Mucosa of rectum (tissue), 2 donors: Measurements from ENCODE around the gene LGR6.
"Not testable (repeated sequence)": the region's sequence is repeated elsewhere in the genome, so short reads cannot be mapped to it uniquely, and the experiment has no call there.

Source experiments
- H3K27ac ChIP-seq, 2 donors: one replicate each; pipeline ENCODE4 v1.7.0; 2013; ENCODE audit warnings: inconsistent platforms in 2 of 2, low read depth in 2 of 2, low read length in 2 of 2
- H3K27me3 ChIP-seq, 2 donors: one replicate each; pipeline ENCODE4 v1.7.0; 2013; ENCODE audit warnings: low read length in 2 of 2; ENCODE audit not compliant: control insufficient read depth in 2 of 2, insufficient read depth in 2 of 2
- H3K36me3 ChIP-seq, 2 donors: one replicate each; pipeline ENCODE4 v1.7.0; 2013; ENCODE audit warnings: low read length in 2 of 2; ENCODE audit not compliant: control insufficient read depth in 2 of 2, insufficient read depth in 2 of 2
- H3K4me1 ChIP-seq, 2 donors: one replicate each; pipeline ENCODE4 v1.7.0; 2013; ENCODE audit warnings: low read length in 2 of 2, mild to moderate bottlenecking in 1 of 2; ENCODE audit not compliant: control insufficient read depth in 2 of 2, insufficient read depth in 2 of 2
- H3K4me3 ChIP-seq, 2 donors: one replicate each; pipeline ENCODE4 v1.7.0; 2013; ENCODE audit warnings: low read length in 2 of 2
- H3K9ac ChIP-seq, 2 donors: one replicate each; pipeline ENCODE4 v1.7.0; 2013; ENCODE audit warnings: low read length in 2 of 2, low read depth in 1 of 2, mild to moderate bottlenecking in 1 of 2
- H3K9me3 ChIP-seq, 2 donors: one replicate each; pipeline ENCODE4 v1.7.0; 2013; ENCODE audit warnings: low read length in 2 of 2; ENCODE audit not compliant: control insufficient read depth in 2 of 2
- donor health status: healthy.
- donor health status: Normal muscosa, but diverticular disease.

The LGR6 gene

GRCh38 chr1:202349206-202349928, 155.8 kb downstream of the LGR6 start:
- no peaks in the 10 kb centered on the region for H3K9me3 ChIP-seq
- no peaks in the 10 kb centered on the region for H3K27me3 ChIP-seq
- H3K27ac ChIP-seq, result peak overlapping the region; percentile 89 to 90
- peak overlapping the region; percentile 98 for H3K4me3 ChIP-seq
- peak overlapping the region; percentile 91 to 92 for H3K9ac ChIP-seq
- H3K4me1 ChIP-seq, result peaks cover 5 to 7% of the 10 kb centered on the region in 2 donors
- H3K36me3 ChIP-seq, result no peaks in the 10 kb centered on the region

- H3K9me3 ChIP-seq, result no peaks in the 10 kb centered on the region
- H3K4me1 ChIP-seq, result peaks cover 5 to 7% of the 10 kb centered on the region in 2 donors
- H3K27ac ChIP-seq, result no peak overlapping the region
- H3K36me3 ChIP-seq, result peaks cover 0 to 2% of the 10 kb centered on the region in 2 donors
- H3K9ac ChIP-seq, result no peak overlapping the region
- H3K27me3 ChIP-seq, result no peaks in the 10 kb centered on the region
- no peak overlapping the region for H3K4me3 ChIP-seq
Measured at GRCh38 chr1:202351725-202352124, 158.1 kb downstream of the LGR6 start.

DNA sequence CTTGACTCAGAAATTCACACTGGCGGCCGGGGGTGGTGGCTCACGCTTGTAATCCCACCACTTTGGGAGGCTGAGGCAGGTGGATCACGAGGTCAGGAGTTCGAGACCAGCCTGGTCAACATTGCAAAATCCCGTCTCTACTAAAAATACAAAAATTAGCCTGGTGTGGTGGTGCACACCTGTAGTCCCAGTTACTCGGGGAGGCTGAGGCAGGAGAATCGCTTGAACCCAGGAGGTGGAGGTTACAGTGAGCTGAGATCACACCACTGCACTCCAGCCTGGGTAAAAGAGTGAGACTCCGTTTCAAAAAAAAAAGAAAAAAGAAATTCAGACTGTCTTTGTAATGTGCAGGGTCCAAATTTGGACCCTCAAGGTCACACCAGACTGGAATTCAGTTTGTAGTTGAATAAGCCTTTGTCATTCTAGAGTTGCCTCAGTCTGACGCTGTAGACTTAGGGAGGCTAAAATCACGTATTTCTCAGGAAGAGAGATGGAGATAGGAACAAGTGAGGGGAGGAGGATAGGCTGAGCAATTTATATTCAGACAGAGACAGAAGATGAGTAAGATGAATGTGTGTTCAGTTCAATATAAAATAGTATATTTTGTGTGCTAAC, 159.1 kb downstream of the LGR6 start:
- not testable (repeated sequence) for H3K9me3 ChIP-seq, H3K4me3 ChIP-seq, H3K27me3 ChIP-seq, H3K36me3 ChIP-seq, H3K4me1 ChIP-seq, H3K27ac ChIP-seq, H3K9ac ChIP-seq

DNA sequence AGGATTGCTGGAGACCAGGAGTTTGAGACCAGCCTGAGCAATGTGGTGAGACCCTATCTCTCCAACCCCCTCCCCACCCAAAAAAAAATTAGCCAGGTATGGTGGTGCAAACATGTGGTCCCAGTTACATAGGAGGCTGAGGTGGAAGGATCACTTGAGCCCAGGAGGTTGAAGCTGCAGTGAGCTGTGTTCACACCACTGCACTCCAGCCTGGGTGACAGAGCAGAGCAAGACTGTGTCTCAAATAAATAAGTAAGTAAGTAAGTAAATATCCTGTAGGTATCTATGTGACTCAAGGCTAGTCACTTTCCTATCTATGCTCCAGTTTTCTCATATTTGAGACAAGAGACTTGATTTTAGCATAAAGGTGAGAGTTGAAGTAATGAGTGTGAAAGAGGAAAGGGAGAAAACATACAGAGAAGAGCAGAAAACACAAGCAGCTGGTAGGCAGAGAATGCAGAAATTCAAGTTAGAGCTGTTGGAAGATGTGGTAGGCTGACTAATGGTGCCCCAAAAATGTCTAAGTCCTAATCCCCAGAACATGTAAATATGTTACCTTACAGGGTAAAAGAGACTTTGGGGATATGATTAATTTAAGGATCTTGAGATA, 162.4 kb downstream of the LGR6 start:
- Histone ChIP-seq H3K9ac (no peak overlapping the region), H3K27ac (no peak overlapping the region), H3K9me3 (no peaks in the 10 kb centered on the region), H3K4me3 (no peak overlapping the region), H3K27me3 (no peaks in the 10 kb centered on the region), H3K4me1 (no peaks in the 10 kb centered on the region), H3K36me3 (peaks cover 0 to 2% of the 10 kb centered on the region in 2 donors)

- H3K9me3 ChIP-seq, result no peaks in the 10 kb centered on the region
Measured at GRCh38 chr1:202357506-202357905, 163.9 kb downstream of the LGR6 start.

DNA sequence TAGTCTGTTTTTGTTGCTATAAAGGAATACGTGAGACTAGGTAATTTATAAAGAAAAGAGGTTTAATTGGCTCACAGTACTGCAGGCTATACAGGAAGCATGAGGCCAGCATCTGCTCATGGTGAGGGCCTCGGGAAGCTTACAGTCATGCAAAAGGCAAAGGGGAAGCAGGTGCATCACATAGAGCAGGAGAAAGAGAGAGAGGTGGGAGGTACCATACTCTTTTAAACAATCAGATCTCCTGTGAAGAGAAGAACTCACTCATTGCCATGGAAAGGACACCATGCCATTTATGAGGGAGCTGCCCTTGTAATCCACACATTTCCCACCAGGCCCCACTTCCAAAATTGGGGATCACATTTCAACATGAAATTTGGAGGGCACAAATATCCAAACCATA, 167.6 kb downstream of the LGR6 start:
- H3K9ac ChIP-seq, result no peak overlapping the region
- no peaks in the 10 kb centered on the region for H3K36me3 ChIP-seq
- no peak overlapping the region for H3K4me3 ChIP-seq
- H3K4me1 ChIP-seq, result no peaks in the 10 kb centered on the region
- H3K27me3 ChIP-seq, result no peaks in the 10 kb centered on the region
- H3K9me3 ChIP-seq, result no peaks in the 10 kb centered on the region
- no peak overlapping the region for H3K27ac ChIP-seq

More at GRCh38 chr1:202357506-202357905, 163.9 kb downstream of the LGR6 start:
- Histone ChIP-seq H3K9ac (no peak overlapping the region), H3K27ac (no peak overlapping the region), H3K4me3 (no peak overlapping the region), H3K36me3 (peaks cover 0 to 2% of the 10 kb centered on the region in 2 donors), H3K27me3 (no peaks in the 10 kb centered on the region), H3K4me1 (no peaks in the 10 kb centered on the region)

- no peaks in the 10 kb centered on the region for H3K4me1 ChIP-seq
- no peaks in the 10 kb centered on the region for H3K27me3 ChIP-seq
- H3K36me3 ChIP-seq, result no peaks in the 10 kb centered on the region
- H3K9ac ChIP-seq, result no peak overlapping the region
- H3K9me3 ChIP-seq, result no peaks in the 10 kb centered on the region
- no peak overlapping the region for H3K4me3 ChIP-seq
- no peak overlapping the region for H3K27ac ChIP-seq
Measured at GRCh38 chr1:202361701-202362100, 168.1 kb downstream of the LGR6 start.

- H3K36me3 ChIP-seq, result no peaks in the 10 kb centered on the region
- no peak overlapping the region for H3K27ac ChIP-seq
- no peak overlapping the region for H3K4me3 ChIP-seq
- H3K4me1 ChIP-seq, result no peaks in the 10 kb centered on the region
- no peaks in the 10 kb centered on the region for H3K9me3 ChIP-seq
- H3K27me3 ChIP-seq, result no peaks in the 10 kb centered on the region
- H3K9ac ChIP-seq, result no peak overlapping the region
Measured at GRCh38 chr1:202362212-202362611, 168.6 kb downstream of the LGR6 start.

DNA sequence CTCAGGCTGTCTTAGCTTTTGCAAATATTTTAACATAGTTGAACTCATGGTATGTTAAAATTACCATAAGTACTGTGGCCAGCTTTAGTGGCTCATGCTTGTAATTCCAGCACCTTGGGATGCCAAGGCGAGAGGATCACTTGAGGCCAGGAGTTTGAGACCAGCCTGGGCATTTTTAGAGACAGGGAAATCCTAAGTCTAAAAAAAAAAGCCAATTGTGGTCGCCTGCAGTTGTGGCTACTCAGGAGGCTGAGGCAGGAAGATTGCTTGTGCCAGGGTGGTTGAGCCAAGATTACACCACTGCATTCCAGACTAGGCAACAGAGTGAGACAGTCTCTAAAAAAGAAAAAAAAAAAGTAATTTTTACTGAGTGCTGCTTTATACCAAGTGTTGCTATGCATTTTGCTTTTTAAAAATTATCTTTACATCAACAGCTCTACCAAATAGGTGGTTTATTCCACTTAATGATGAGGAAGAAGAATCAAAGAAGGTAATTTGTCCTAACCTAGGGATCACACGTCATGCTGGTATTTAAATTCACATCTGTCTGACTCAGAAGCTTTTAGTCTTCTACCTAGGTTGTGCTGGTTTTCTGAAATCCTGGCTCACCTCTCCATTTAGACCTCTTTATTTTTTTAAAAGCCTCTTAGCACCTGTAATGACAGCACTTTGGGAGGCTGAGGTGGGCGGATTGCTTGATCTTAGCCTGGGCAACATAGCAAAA, 171.7 kb downstream of the LGR6 start:
- H3K4me3 ChIP-seq, result no peak overlapping the region
- no peaks in the 10 kb centered on the region for H3K4me1 ChIP-seq
- H3K36me3 ChIP-seq, result no peaks in the 10 kb centered on the region
- no peak overlapping the region for H3K9ac ChIP-seq
- H3K27ac ChIP-seq, result no peak overlapping the region
- H3K27me3 ChIP-seq, result no peaks in the 10 kb centered on the region
- no peaks in the 10 kb centered on the region for H3K9me3 ChIP-seq

DNA sequence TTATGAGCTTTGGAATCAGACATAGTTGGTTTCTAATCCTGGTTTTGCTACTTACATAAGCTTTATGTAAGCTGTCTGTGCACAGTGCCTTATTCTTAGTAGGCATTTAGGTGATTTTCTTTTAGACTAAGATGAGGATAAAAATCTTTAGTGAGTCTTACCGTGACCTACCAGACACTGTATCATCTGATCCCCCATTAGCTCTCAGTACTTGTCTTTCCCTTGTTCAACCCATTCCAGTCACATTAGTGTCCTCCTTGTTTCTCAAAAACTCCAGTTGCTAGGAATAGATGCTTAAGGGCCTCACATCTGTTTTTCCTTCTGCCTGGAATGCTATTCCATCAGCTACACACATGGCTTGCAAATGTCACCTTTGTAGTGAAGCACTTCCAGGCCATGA, 173.7 kb downstream of the LGR6 start:
- Histone ChIP-seq H3K9me3 (no peaks in the 10 kb centered on the region), H3K9ac (no peak overlapping the region), H3K4me3 (no peak overlapping the region), H3K4me1 (no peaks in the 10 kb centered on the region), H3K36me3 (no peaks in the 10 kb centered on the region), H3K27me3 (no peaks in the 10 kb centered on the region), H3K27ac (no peak overlapping the region)
